H9 (cell line): Measurements from ENCODE around the gene MOB3B. TPM values are rescaled to one million over a fixed set of nuclear protein-coding genes. Genes with fewer than 3 reads are reported as not detected.

Experiments used
- DNase-seq: peaks from one replicate; pipeline ENCODE4 v3.0.0-alpha.2; 2017
- H2AFZ ChIP-seq: one replicate; pipeline ENCODE4 v1.6.1; 2013; ENCODE audit warnings: mild to moderate bottlenecking, low read length, control low read depth, moderate library complexity
- H2AK5ac ChIP-seq: 2 replicates; pipeline ENCODE4 v1.6.1; 2013; ENCODE audit warnings: low read length, control low read depth, mixed read lengths; ENCODE audit not compliant: insufficient read length
- H2BK120ac ChIP-seq: one replicate; pipeline ENCODE4 v1.6.1; 2013; ENCODE audit warnings: low read depth, mild to moderate bottlenecking, low read length, control low read depth, inconsistent platforms; ENCODE audit not compliant: poor library complexity, severe bottlenecking
- H2BK12ac ChIP-seq: 2 replicates; pipeline ENCODE4 v1.6.1; 2013; ENCODE audit warnings: low read length, control low read depth, mixed read lengths, low read depth; ENCODE audit not compliant: insufficient read length
- H2BK15ac ChIP-seq: 2 replicates; pipeline ENCODE4 v1.6.1; 2013; ENCODE audit warnings: low read depth, low read length, control low read depth
- H2BK20ac ChIP-seq: one replicate; pipeline ENCODE4 v1.6.1; 2013; ENCODE audit warnings: low read depth, mild to moderate bottlenecking, low read length, control low read depth, inconsistent platforms; ENCODE audit not compliant: poor library complexity, severe bottlenecking
- H2BK5ac ChIP-seq: 2 replicates; pipeline ENCODE4 v1.6.1; 2013; ENCODE audit warnings: low read length, control low read depth, mixed read lengths; ENCODE audit not compliant: insufficient read length
- H3K14ac ChIP-seq: 2 replicates; pipeline ENCODE4 v1.6.1; 2013; ENCODE audit warnings: low read length, control low read depth; ENCODE audit not compliant: insufficient read depth
- H3K18ac ChIP-seq: 2 replicates; pipeline ENCODE4 v1.6.1; 2013; ENCODE audit warnings: low read depth, mild to moderate bottlenecking, mixed read lengths, low read length, control low read depth; ENCODE audit not compliant: insufficient read length
- H3K23ac ChIP-seq: 2 replicates; pipeline ENCODE4 v1.6.1; 2013; ENCODE audit warnings: low read length, control low read depth, mixed read lengths, low read depth; ENCODE audit not compliant: insufficient read length
- H3K23me2 ChIP-seq: 2 replicates; pipeline ENCODE4 v1.6.1; 2013; ENCODE audit warnings: low read depth, mild to moderate bottlenecking, mixed read lengths, low read length, control low read depth; ENCODE audit not compliant: insufficient read length, poor library complexity, severe bottlenecking
- H3K27ac ChIP-seq: 2 replicates; pipeline ENCODE4 v1.5.1; 2013; ENCODE audit warnings: low read length, control low read depth, mixed read lengths, low read depth; ENCODE audit not compliant: insufficient read length
- H3K27me3 ChIP-seq: 2 replicates; pipeline ENCODE4 v1.6.1; 2013; ENCODE audit warnings: low read length, control low read depth, inconsistent platforms; ENCODE audit not compliant: insufficient read depth
- H3K4ac ChIP-seq: 2 replicates; pipeline ENCODE4 v1.6.1; 2013; ENCODE audit warnings: low read depth, mild to moderate bottlenecking, control low read depth, inconsistent platforms, low read length, moderate library complexity
- H3K4me1 ChIP-seq: 2 replicates; pipeline ENCODE4 v1.6.1; 2013; ENCODE audit warnings: low read length, control low read depth, inconsistent platforms; ENCODE audit not compliant: insufficient read depth
- H3K4me2 ChIP-seq: 2 replicates; pipeline ENCODE4 v1.6.1; 2013; ENCODE audit warnings: low read length, control low read depth, mixed read lengths; ENCODE audit not compliant: insufficient read length, insufficient read depth
- H3K56ac ChIP-seq: 2 replicates; pipeline ENCODE4 v1.6.1; 2013; ENCODE audit warnings: low read depth, mild to moderate bottlenecking, mixed read lengths, low read length, control low read depth; ENCODE audit not compliant: insufficient read length
- H3K79me1 ChIP-seq: 2 replicates; pipeline ENCODE4 v1.6.1; 2013; ENCODE audit warnings: low read depth, mild to moderate bottlenecking, moderate library complexity, low read length, control low read depth, inconsistent platforms; ENCODE audit not compliant: insufficient read depth, poor library complexity, severe bottlenecking
- H3K79me2 ChIP-seq: 2 replicates; pipeline ENCODE4 v1.6.1; 2013; ENCODE audit warnings: low read length, control low read depth, inconsistent platforms; ENCODE audit not compliant: insufficient read depth
- H3K9ac ChIP-seq: 2 replicates; pipeline ENCODE4 v1.6.1; 2013; ENCODE audit warnings: low read length, control low read depth, mixed read lengths; ENCODE audit not compliant: insufficient read length; ENCODE audit errors: extremely low read depth
- H3K9me3 ChIP-seq: one replicate; pipeline ENCODE4 v1.6.1; 2013; ENCODE audit warnings: low read depth, low read length, inconsistent platforms; ENCODE audit not compliant: control insufficient read depth
- H3T11ph ChIP-seq: one replicate; pipeline ENCODE4 v1.6.1; 2013; ENCODE audit warnings: mild to moderate bottlenecking, low read length, control low read depth, inconsistent platforms
- H4K20me1 ChIP-seq: one replicate; pipeline ENCODE4 v1.6.1; 2013; ENCODE audit not compliant: control insufficient read depth, insufficient read length, insufficient read depth
- H4K5ac ChIP-seq: 2 replicates; pipeline ENCODE4 v1.6.1; 2013; ENCODE audit warnings: low read depth, mild to moderate bottlenecking, mixed read lengths, low read length, control low read depth; ENCODE audit not compliant: insufficient read length
- H4K8ac ChIP-seq: replicated peaks from 2 replicates; pipeline ENCODE4 v1.6.1; 2013; ENCODE audit warnings: low read length, control low read depth, mixed read lengths, low read depth; ENCODE audit not compliant: insufficient read length
- H4K91ac ChIP-seq: 2 replicates; pipeline ENCODE4 v1.6.1; 2013; ENCODE audit warnings: low read depth, mild to moderate bottlenecking, moderate library complexity, mixed read lengths, low read length, control low read depth; ENCODE audit not compliant: insufficient read length
- H3K27ac Mint-ChIP-seq, 3 experiments: 2 replicates in 2 of 3; 3 replicates in 1 of 3; pipeline ENCODE4 v1.8.0; 2020 to 2021; ENCODE audit warnings: mixed read lengths in 3 of 3, mild to moderate bottlenecking in 1 of 3, moderate library complexity in 1 of 3
- H3K27me3 Mint-ChIP-seq: 2 replicates; pipeline ENCODE4 v1.8.0; 2021; ENCODE audit warnings: low read depth, mild to moderate bottlenecking, moderate library complexity, mixed read lengths
- H3K36me3 Mint-ChIP-seq, 3 experiments: 2 replicates in 2 of 3; 3 replicates in 1 of 3; pipeline ENCODE4 v1.8.0; 2020 to 2021; ENCODE audit warnings: low read depth in 3 of 3, mixed read lengths in 3 of 3; ENCODE audit not compliant: insufficient read depth in 1 of 3
- H3K4me1 Mint-ChIP-seq, 2 experiments: 2 replicates each; pipeline ENCODE4 v1.8.0; 2020; ENCODE audit warnings: mixed read lengths in 2 of 2
- H3K4me3 Mint-ChIP-seq, 2 experiments: 2 replicates in 1 of 2; 3 replicates in 1 of 2; pipeline ENCODE4 v1.8.0; 2020 to 2021; ENCODE audit warnings: mild to moderate bottlenecking in 2 of 2, mixed read lengths in 2 of 2, moderate library complexity in 1 of 2
- H3K9me3 Mint-ChIP-seq, 2 experiments: 2 replicates in 1 of 2; 3 replicates in 1 of 2; pipeline ENCODE4 v1.8.0; 2020; ENCODE audit warnings: mild to moderate bottlenecking in 2 of 2, mixed read lengths in 2 of 2, moderate library complexity in 1 of 2
- WGBS: extraction: QIAGEN DNeasy Blood & Tissue Kit; methylation state at CpG from one replicate; pipeline ENCODE4 v1.1.7; 2013; ENCODE audit warnings: missing lambda C conversion rate, low lambda C conversion rate, mixed read lengths; ENCODE audit not compliant: insufficient read length; ENCODE audit errors: extremely low coverage; 5-methylcytosine and 5-hydroxymethylcytosine counted together
- total RNA-seq: library from RNA; stranded (reverse); gene quantifications from 2 replicates; pipeline ENCODE4 v1.2.1, GENCODE V29; 2021
- TF ChIP-seq, protein P1 (sequence below): fragments of 200-600 bp; sonication (generic); conservative IDR thresholded peaks from 3 replicates; pipeline ENCODE4 v1.8.0; 2021; ENCODE audit warnings: antibody characterized with exemption, mild to moderate bottlenecking

The MOB3B gene
- total RNA-seq, 1 experiment from 2014 or later: 9.8 TPM

- no peak overlapping the region for H2BK20ac ChIP-seq
- H3K14ac ChIP-seq: no peak overlapping the region
- H3K79me1 ChIP-seq: peaks cover 3% of the 10 kb centered on the region
- H3K9ac ChIP-seq: no peak overlapping the region
- no peak overlapping the region for H4K8ac ChIP-seq
- H3K4me2 ChIP-seq: no peak overlapping the region
- no peaks in the 10 kb centered on the region for H3K23me2 ChIP-seq
- no peaks in the 10 kb centered on the region for H3K79me2 ChIP-seq
- no peaks in the 10 kb centered on the region for H3K27me3 ChIP-seq
- no peak overlapping the region for H2AFZ ChIP-seq
- H2BK15ac ChIP-seq: no peak overlapping the region
- TF ChIP-seq, protein P1, sequence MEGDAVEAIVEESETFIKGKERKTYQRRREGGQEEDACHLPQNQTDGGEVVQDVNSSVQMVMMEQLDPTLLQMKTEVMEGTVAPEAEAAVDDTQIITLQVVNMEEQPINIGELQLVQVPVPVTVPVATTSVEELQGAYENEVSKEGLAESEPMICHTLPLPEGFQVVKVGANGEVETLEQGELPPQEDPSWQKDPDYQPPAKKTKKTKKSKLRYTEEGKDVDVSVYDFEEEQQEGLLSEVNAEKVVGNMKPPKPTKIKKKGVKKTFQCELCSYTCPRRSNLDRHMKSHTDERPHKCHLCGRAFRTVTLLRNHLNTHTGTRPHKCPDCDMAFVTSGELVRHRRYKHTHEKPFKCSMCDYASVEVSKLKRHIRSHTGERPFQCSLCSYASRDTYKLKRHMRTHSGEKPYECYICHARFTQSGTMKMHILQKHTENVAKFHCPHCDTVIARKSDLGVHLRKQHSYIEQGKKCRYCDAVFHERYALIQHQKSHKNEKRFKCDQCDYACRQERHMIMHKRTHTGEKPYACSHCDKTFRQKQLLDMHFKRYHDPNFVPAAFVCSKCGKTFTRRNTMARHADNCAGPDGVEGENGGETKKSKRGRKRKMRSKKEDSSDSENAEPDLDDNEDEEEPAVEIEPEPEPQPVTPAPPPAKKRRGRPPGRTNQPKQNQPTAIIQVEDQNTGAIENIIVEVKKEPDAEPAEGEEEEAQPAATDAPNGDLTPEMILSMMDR: no peak; the same call in 2 of the 3 replicates
- H2BK5ac ChIP-seq: no peak overlapping the region
- no peak overlapping the region for H4K91ac ChIP-seq
- no peak overlapping the region for H3T11ph ChIP-seq
- H3K36me3 Mint-ChIP-seq: peaks cover 7 to 10% (median 7%) of the 10 kb centered on the region in 3 experiments; a peak in 5 of 7 replicates
- H3K18ac ChIP-seq: no peak overlapping the region
- DNase-seq: no peak
- H3K4me1 ChIP-seq: peaks cover 12% of the 10 kb centered on the region; the same call in 1 of the 2 replicates
- H3K4me1 Mint-ChIP-seq: peaks cover 43 to 59% of the 10 kb centered on the region in 2 experiments
- WGBS: no CpG with 5 or more reads among the region's 5 CpGs
- peak overlapping the region; percentile 3 to 98 (median 48) for H3K27ac Mint-ChIP-seq
- no peak overlapping the region for H3K4ac ChIP-seq
- no peak overlapping the region for H3K27ac ChIP-seq
- H3K4me3 Mint-ChIP-seq: peak overlapping the region in 1 of 2 experiments; percentile 4; a peak in 1 of 5 replicates
- H4K5ac ChIP-seq: no peak overlapping the region
- no peaks in the 10 kb centered on the region for H3K9me3 ChIP-seq
- H3K56ac ChIP-seq: no peak overlapping the region
- no peak overlapping the region for H2AK5ac ChIP-seq
- no peaks in the 10 kb centered on the region for H4K20me1 ChIP-seq
- peaks cover 0 to 3% of the 10 kb centered on the region in 2 experiments; a peak in 3 of 5 replicates for H3K9me3 Mint-ChIP-seq
- no peak overlapping the region for H2BK12ac ChIP-seq
- H3K23ac ChIP-seq: no peak overlapping the region
- H2BK120ac ChIP-seq: no peak overlapping the region
- H3K27me3 Mint-ChIP-seq: no peaks in the 10 kb centered on the region
Observed at GRCh38 chr9:27489087-27489876, 40.3 kb downstream of the MOB3B start.
